HL-60/S4 treated with phorbol 12-myristate 13-acetate at 8.2 ng/mL for 4 days and 3 days (cell line): ENCODE data around the gene TMEM217.

Experiments used
- in situ Hi-C: fragments of 300-500 bp; cut with MboI; formaldehyde crosslinking; loops from 2 replicates; pipeline ENCODE4 v1.15.0; 2022; ENCODE audit warnings: low sequenced_read_pairs

The TMEM217 gene

GRCh38 chr6:37280162-37280887 is 22.4 kb upstream of the TMEM217 start:
- in situ Hi-C loops = no loop called here

GRCh38 chr6:37279366-37280134 is 21.6 kb upstream of the TMEM217 start:
- in situ Hi-C loops = no loop called here

- in situ Hi-C loops = no loop called here
Measured at GRCh38 chr6:37277001-37277409, 19.1 kb upstream of the TMEM217 start.

- in situ Hi-C loops = no loop called here
Measured at GRCh38 chr6:37275350-37275749, 17.4 kb upstream of the TMEM217 start.

- in situ Hi-C loops = no loop called here
Measured at GRCh38 chr6:37273690-37274089, 15.7 kb upstream of the TMEM217 start.

- in situ Hi-C loops = no loop called here
Measured at GRCh38 chr6:37272834-37273566, 15.1 kb upstream of the TMEM217 start.

GRCh38 chr6:37269105-37269504 is 11.2 kb upstream of the TMEM217 start:
- in situ Hi-C loops = no loop called here

GRCh38 chr6:37265860-37266259 is 7.9 kb upstream of the TMEM217 start:
- in situ Hi-C loops = no loop called here

GRCh38 chr6:37265001-37265400 is 7.1 kb upstream of the TMEM217 start:
- in situ Hi-C loops = no loop called here

GRCh38 chr6:37262446-37263026 is 4.6 kb upstream of the TMEM217 start:
- in situ Hi-C loops = no loop called here

- in situ Hi-C loops = no loop called here
Measured at GRCh38 chr6:37261198-37261597, 3.3 kb upstream of the TMEM217 start.

GRCh38 chr6:37260444-37260843 is 2.5 kb upstream of the TMEM217 start:
- in situ Hi-C loops = no loop called here

GRCh38 chr6:37260040-37260439 is 2.1 kb upstream of the TMEM217 start:
- in situ Hi-C loops = no loop called here

- in situ Hi-C loops = no loop called here
Measured at GRCh38 chr6:37259191-37259590, 1.2 kb upstream of the TMEM217 start.

GRCh38 chr6:37258405-37259105 is 611 bp upstream of the TMEM217 start:
- in situ Hi-C loops = no loop called here

GRCh38 chr6:37257320-37257633 is 667 bp downstream of the TMEM217 start:
- in situ Hi-C loops = no loop called here

GRCh38 chr6:37256692-37257319 is 1.1 kb downstream of the TMEM217 start:
- in situ Hi-C loops = no loop called here

GRCh38 chr6:37254881-37255280 is 3.1 kb downstream of the TMEM217 start:
- in situ Hi-C loops = no loop called here

GRCh38 chr6:37253486-37254007 is 4.4 kb downstream of the TMEM217 start:
- in situ Hi-C loops = no loop called here

- in situ Hi-C loops = no loop called here
Measured at GRCh38 chr6:37251211-37251780, 6.6 kb downstream of the TMEM217 start.
